Measurements from ENCODE around the gene BAIAP2.

- no peak for TF ChIP-seq CTCF (IDR thresholded peaks at IDR 0.05)
- no peak for TF ChIP-seq POLR2A (IDR thresholded peaks at IDR 0.05)
Measured at GRCh38 chr17:81002409-81003361, 32.3 kb upstream of the BAIAP2 start.
